C4-2B (cell line): ENCODE data around the gene SLC26A3.

Experiments used
- H3K27ac ChIP-seq: fragments of 450-650 bp; 2 replicates; pipeline ENCODE4 v1.5.1; 2017
- CTCF ChIP-seq: fragments of 450-650 bp; conservative IDR thresholded peaks from 2 replicates; pipeline ENCODE4 v1.5.1; 2017; ENCODE audit warnings: mild to moderate bottlenecking
- ZFX ChIP-seq: fragments of 450-650 bp; IDR thresholded peaks from 2 replicates; pipeline ENCODE4 v1.6.1; 2017

SLC26A3 gene

GRCh38 chr7:107726356-107727130, 76.5 kb downstream of the SLC26A3 start:
- TF ChIP-seq ZFX (no peak), CTCF (no peak)
- no peak overlapping the region for H3K27ac ChIP-seq

GRCh38 chr7:107725138-107725740, 77.8 kb downstream of the SLC26A3 start:
- no peak for TF ChIP-seq ZFX
- peak; percentile 87 for TF ChIP-seq CTCF

GRCh38 chr7:107723255-107723654, 79.8 kb downstream of the SLC26A3 start:
- H3K27ac ChIP-seq = no peak overlapping the region
- TF ChIP-seq CTCF = no peak
- TF ChIP-seq ZFX = no peak

More at GRCh38 chr7:107725138-107725740, 77.8 kb downstream of the SLC26A3 start:
- H3K27ac ChIP-seq = no peak overlapping the region

- no peak for TF ChIP-seq ZFX
- no peak for TF ChIP-seq CTCF
- H3K27ac ChIP-seq = no peak overlapping the region
Measured at GRCh38 chr7:107721286-107721685, 81.7 kb downstream of the SLC26A3 start.

- TF ChIP-seq ZFX = no peak
- no peak for TF ChIP-seq CTCF
- H3K27ac ChIP-seq = no peak overlapping the region
Measured at GRCh38 chr7:107718456-107719193, 84.4 kb downstream of the SLC26A3 start.

GRCh38 chr7:107715531-107715930, 87.5 kb downstream of the SLC26A3 start:
- H3K27ac ChIP-seq = no peak overlapping the region
- no peak for TF ChIP-seq ZFX
- no peak for TF ChIP-seq CTCF
